TTC549 (cell line): Measurements from ENCODE around the gene LRRC51.

ENCODE experiments used
- FAIRE-seq: peaks from 2 replicates; lab custom pipeline; 2012; peaks lifted over from hg19 to GRCh38; lab: Jason Lieb, UNC

LRRC51 gene

GRCh38 chr11:72080326-72081183 is at the start of gene LRRC51, which contains the start of gene NUMA1:
Gene LRRC51 (plus strand): TSS chr11:72080850. CDS start chr11:72089084, 8,234 bp downstream.
Gene NUMA1 (minus strand): TSS chr11:72080542. CDS start chr11:72035943, 44,599 bp downstream.
- peak; percentile 97 for FAIRE-seq

GRCh38 chr11:72036687-72037086 is 44.0 kb upstream of the LRRC51 start:
- FAIRE-seq = no peak

- no peak for FAIRE-seq
These were observed 42.9 kb upstream of the LRRC51 start for GRCh38 chr11:72037554-72038311.

GRCh38 chr11:72038491-72038890 is 42.2 kb upstream of the LRRC51 start:
- FAIRE-seq = no peak

GRCh38 chr11:72039031-72039855 is 41.4 kb upstream of the LRRC51 start:
- FAIRE-seq = no peak

GRCh38 chr11:72039856-72040401 is 40.7 kb upstream of the LRRC51 start:
- no peak for FAIRE-seq

GRCh38 chr11:72040491-72041363 is 39.9 kb upstream of the LRRC51 start:
- FAIRE-seq = no peak

- no peak for FAIRE-seq
These were observed 39.1 kb upstream of the LRRC51 start for GRCh38 chr11:72041364-72042063.

- no peak for FAIRE-seq
These were observed 38.4 kb upstream of the LRRC51 start for GRCh38 chr11:72042064-72042745.

- FAIRE-seq = no peak
These were observed 34.8 kb upstream of the LRRC51 start for GRCh38 chr11:72045849-72046248.

GRCh38 chr11:72048766-72049460 is 31.7 kb upstream of the LRRC51 start:
- no peak for FAIRE-seq

GRCh38 chr11:72058416-72059034 is 22.1 kb upstream of the LRRC51 start:
- FAIRE-seq = no peak

- FAIRE-seq = no peak
These were observed 18.8 kb upstream of the LRRC51 start for GRCh38 chr11:72061739-72062396.

- FAIRE-seq = no peak
These were observed 13.8 kb upstream of the LRRC51 start for GRCh38 chr11:72066855-72067254.

GRCh38 chr11:72067266-72067665 is 13.4 kb upstream of the LRRC51 start:
- no peak for FAIRE-seq

GRCh38 chr11:72067676-72068075 is 13.0 kb upstream of the LRRC51 start:
- no peak for FAIRE-seq

GRCh38 chr11:72069200-72069599 is 11.4 kb upstream of the LRRC51 start:
- FAIRE-seq = no peak

- FAIRE-seq = no peak
These were observed 10.8 kb upstream of the LRRC51 start for GRCh38 chr11:72069787-72070251.
